Measurements from ENCODE around the gene PTRH2. TPM values are rescaled to one million over a fixed set of nuclear protein-coding genes. Genes with fewer than 3 reads are reported as not detected.

The PTRH2 gene
- total RNA-seq, 1 donor = 16.4 TPM

DNA sequence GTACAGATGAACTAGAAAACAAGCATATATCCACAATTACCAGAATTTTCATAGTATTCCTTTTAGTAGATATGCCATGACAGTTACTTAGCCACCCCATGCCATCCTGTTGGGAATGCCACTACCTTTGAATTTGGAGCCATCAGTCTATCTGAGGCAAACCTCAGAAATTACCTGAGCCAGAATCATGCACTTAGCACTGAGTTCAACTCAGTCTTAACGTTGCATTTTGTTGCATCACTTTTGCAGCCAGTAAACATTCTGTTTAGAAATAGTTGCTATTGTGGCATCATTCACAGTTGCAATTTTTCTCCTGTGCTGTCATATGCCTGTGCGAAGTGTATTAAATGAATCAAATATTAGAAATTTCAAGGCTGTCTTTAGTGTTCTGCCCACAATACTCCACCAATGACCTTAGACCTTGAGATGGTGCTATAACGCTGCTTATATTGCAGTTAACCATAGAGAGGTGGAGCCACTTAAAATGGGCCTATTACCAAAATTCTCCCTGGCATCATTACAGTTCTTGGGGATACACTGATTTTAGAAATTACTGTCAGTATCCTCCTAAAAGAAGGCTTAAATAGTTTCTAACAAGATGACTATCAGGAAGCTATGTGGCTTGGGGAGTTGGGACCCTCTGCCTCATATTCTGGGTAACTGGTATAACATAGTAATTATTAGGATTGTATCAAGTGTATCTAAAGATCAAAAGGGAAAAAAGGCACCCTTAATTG lies 11.1 kb downstream of the PTRH2 start:
- H3K4me3 ChIP-seq (ENCODE audit: low read depth, low read length) = no peak overlapping the region
- peak; percentile 54 for DNase-seq (ENCODE audit: low read depth)
- TF ChIP-seq, protein P1, sequence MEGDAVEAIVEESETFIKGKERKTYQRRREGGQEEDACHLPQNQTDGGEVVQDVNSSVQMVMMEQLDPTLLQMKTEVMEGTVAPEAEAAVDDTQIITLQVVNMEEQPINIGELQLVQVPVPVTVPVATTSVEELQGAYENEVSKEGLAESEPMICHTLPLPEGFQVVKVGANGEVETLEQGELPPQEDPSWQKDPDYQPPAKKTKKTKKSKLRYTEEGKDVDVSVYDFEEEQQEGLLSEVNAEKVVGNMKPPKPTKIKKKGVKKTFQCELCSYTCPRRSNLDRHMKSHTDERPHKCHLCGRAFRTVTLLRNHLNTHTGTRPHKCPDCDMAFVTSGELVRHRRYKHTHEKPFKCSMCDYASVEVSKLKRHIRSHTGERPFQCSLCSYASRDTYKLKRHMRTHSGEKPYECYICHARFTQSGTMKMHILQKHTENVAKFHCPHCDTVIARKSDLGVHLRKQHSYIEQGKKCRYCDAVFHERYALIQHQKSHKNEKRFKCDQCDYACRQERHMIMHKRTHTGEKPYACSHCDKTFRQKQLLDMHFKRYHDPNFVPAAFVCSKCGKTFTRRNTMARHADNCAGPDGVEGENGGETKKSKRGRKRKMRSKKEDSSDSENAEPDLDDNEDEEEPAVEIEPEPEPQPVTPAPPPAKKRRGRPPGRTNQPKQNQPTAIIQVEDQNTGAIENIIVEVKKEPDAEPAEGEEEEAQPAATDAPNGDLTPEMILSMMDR (IDR thresholded peaks at IDR 0.05; ENCODE audit: insufficient read depth, low read depth, low read length) = no peak

DNA sequence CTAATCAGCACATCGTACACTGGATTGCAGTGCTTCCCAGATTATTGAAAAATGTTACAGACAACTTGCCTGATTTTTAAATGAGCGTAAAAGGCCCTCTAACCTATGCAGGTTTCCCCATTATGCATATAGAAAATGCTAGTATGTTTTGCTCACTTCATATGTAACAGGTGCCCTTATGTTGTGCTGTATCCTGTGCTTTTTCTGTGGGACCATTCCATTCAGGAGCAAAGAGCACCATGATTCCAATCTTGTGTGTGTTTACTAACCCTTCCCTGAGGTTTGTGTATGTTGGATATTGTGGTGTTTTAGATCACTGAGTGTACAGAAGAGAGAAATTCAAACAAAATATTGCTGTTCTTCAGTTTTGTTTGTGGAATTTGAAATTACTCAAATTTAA lies 12.9 kb downstream of the PTRH2 start:
- DNase-seq (ENCODE audit: low read depth) = no peak
- TF ChIP-seq, protein P1 (IDR thresholded peaks at IDR 0.05; ENCODE audit: insufficient read depth, low read depth, low read length) = no peak
- no peak overlapping the region for H3K4me3 ChIP-seq (ENCODE audit: low read depth, low read length)

DNA sequence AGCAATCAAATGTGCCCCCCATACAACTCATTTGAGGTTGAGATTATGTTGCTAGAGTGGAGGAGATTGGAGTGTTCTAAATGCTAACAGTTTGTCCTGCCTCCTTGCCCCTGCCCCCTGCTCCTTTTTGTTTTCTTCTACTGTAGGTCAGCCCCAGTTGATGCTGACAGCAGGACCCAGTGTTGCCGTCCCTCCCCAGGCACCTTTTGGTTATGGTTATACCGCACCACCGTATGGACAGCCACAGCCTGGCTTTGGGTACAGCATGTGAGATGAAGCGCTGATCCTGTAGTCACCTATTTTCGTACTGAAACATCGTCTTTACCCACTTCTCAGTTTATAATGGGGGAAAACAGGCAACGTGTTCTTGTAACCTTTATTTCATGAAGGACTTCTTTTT lies 13.6 kb downstream of the PTRH2 start:
- TF ChIP-seq, protein P1 (IDR thresholded peaks at IDR 0.05; ENCODE audit: insufficient read depth, low read depth, low read length) = no peak
- no peak for DNase-seq (ENCODE audit: low read depth)
- H3K4me3 ChIP-seq (ENCODE audit: low read depth, low read length) = no peak overlapping the region

DNA sequence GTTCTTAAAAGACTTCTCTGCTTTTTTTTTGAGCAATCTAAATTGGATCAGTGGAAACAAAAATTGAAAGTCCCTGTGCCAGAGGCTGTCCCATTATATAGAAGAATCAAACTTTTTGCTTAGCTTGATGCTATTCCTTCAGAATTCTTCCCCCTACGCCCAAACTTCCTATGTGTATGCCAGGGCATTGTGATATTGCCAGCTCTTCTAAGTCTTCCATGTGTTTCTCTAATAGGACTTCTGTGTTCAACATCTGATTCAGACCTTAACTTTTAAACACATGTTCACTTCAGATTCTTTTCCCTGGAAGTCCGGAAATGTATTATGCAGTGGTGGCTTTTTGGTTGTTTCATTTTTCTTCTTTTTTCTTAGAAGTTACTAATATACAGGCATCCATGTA lies 18.7 kb downstream of the PTRH2 start:
- no peak for DNase-seq (ENCODE audit: low read depth)
- H3K4me3 ChIP-seq (ENCODE audit: low read depth, low read length) = no peak overlapping the region
- TF ChIP-seq, protein P1 (IDR thresholded peaks at IDR 0.05; ENCODE audit: insufficient read depth, low read depth, low read length) = no peak

DNA sequence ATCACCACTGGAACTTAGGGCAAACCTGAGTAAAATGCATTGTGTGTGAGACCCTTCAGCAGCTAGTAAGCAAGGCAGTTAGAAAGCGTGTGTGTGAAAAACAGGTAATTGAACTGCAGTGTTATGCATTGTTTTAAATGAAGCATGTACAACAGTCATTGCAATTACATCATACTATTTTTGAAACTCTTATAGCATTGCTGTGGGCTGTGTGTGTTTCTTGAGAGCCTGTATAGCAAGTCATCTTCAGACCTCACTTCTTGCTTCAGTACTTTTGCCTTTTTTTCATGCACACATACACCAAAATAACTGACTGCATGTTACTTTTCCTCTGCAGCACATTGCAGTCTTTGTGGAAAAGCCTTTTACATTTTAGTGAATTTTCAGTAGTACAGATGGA lies 19.2 kb downstream of the PTRH2 start:
- DNase-seq (ENCODE audit: low read depth) = no peak
- TF ChIP-seq, protein P1 (IDR thresholded peaks at IDR 0.05; ENCODE audit: insufficient read depth, low read depth, low read length) = no peak
- no peak overlapping the region for H3K4me3 ChIP-seq (ENCODE audit: low read depth, low read length)

DNA sequence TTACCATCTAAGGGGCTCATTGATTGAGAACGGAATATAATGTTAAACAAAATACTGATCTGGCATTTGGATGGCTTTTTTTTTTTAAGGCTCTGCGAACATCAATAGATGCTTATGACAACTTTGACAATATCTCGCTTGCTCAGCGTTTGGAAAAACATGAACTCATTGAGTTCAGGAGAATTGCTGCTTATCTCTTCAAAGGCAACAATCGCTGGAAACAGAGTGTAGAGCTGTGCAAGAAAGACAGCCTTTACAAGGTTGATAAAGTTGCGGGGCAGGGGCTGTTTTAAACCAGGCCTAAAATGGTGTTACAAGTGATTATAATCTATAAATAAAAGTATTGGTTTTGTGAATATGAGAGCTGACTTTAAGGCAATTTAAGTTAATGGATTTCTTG lies 22.3 kb downstream of the PTRH2 start:
- TF ChIP-seq, protein P1 (IDR thresholded peaks at IDR 0.05; ENCODE audit: insufficient read depth, low read depth, low read length) = no peak
- H3K4me3 ChIP-seq (ENCODE audit: low read depth, low read length) = no peak overlapping the region
- DNase-seq (ENCODE audit: low read depth) = no peak

DNA sequence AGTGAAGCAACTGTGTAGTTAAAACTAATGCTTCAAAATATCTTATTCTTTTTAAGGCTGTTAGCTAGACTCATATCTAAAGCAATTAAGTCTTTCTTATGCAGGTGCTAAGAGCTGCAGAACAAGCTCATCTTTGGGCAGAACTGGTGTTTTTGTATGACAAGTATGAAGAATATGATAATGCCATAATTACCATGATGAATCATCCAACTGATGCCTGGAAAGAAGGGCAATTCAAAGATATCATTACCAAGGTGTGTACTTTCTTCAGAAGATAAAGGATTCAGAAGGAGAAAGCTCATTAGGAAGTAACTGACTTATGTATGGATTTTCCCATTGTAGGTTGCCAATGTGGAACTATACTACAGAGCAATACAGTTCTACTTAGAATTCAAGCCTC lies 23.9 kb downstream of the PTRH2 start:
- DNase-seq (ENCODE audit: low read depth) = no peak
- no peak overlapping the region for H3K4me3 ChIP-seq (ENCODE audit: low read depth, low read length)
- TF ChIP-seq, protein P1 (IDR thresholded peaks at IDR 0.05; ENCODE audit: insufficient read depth, low read depth, low read length) = no peak
